Fibroblast of skin of left biceps (primary cell): Measurements from ENCODE around the gene SCN4A.
"Not testable (repeated sequence)": the region's sequence is repeated elsewhere in the genome, so short reads cannot be mapped to it uniquely, and the experiment has no call there.

ENCODE experiments used
- DNase-seq, 2 experiments: peaks; one replicate each; pipeline ENCODE4 v3.0.0-alpha.2; 2013; ENCODE audit warnings: low read depth in 2 of 2

Gene SCN4A

DNA sequence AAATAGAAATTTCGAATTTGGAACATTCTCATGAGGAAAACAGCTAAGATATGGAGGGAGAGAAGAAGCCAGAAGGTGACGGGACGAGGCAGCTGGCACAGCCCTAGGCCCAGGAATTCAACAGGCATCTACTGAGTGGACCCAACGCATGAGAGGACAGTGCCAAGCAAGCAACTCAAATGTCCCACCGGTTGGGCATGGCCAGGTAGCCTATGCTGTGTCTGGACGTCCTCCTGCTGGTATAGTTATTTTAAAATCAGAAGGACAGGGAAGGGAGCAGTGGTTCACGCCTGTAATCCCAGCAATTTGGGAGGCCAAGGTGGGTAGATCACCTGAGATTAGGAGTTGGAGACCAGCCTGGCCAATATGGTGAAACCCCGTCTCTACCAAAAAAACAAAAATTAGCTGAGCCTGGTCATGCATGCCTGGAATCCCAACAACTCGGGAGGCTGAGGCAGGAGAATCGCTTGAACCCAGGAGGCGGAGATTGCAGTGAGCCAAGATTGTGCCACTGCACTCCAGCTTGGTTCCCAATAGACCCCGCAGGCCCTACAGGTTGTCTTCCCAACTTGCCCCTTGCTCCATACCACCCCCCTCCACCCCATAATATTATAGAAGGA is 56.0 kb downstream of the SCN4A start:
- no peak for DNase-seq

DNA sequence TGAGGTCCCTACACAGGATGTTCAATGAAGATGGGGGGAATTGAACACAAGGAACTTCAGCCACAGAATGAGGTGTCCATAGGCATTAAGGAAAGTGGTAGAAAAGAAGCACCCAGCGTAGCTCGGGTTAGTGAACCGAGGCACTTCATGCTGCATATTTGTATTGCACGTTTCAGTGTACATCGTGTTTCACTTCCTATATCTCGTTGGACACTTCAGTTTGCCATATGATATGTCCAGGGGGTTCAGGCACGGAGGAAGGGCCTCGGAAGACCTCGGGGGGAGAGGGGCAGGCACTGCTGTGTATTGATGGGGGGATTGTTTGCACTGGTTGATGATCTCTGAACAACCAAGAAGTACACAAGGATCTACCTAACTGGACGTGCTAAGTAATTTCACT is 57.0 kb downstream of the SCN4A start:
- not testable (repeated sequence) for DNase-seq

DNA sequence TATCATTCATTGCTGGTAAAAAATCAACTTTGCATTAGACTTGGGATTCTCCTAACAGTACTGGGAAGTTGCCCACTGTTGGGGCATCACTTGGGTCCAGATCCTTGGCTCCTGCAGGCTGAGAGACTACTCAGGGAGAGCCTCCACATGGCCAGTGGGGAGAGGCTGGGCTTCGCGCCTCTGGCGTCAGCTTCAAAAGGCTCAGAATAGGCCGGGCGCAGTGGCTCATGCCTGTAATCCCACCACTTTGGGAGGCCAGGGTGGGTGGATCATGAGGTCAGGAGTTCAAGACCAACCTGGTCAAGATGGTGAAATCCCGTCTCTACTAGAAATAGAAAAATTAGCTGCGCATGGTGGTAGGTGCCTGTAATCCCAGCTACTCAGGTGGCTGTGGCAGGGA is 58.2 kb downstream of the SCN4A start:
- DNase-seq, result no peak

DNA sequence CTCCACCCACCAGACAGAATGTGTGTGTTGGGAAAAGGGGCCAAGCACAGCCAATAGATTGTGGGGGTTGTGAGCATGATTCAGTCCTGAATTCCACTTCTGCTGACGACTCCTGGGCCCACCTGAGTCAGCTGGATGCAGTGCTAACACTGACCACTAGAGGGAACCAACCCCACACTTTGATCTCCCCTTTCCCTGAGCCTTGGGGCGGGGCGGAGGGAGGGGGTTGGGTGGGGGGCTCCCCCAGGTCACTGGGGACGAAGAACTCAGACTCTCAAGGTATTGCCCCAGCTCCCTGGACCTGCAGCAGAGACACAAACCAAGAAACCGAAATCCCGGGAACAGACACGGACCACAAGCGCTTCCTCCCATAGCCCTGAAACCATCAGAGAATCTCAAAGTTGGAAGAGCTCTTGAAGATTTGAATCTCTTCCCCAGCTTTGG is 61.0 kb downstream of the SCN4A start:
- no peak for DNase-seq

DNA sequence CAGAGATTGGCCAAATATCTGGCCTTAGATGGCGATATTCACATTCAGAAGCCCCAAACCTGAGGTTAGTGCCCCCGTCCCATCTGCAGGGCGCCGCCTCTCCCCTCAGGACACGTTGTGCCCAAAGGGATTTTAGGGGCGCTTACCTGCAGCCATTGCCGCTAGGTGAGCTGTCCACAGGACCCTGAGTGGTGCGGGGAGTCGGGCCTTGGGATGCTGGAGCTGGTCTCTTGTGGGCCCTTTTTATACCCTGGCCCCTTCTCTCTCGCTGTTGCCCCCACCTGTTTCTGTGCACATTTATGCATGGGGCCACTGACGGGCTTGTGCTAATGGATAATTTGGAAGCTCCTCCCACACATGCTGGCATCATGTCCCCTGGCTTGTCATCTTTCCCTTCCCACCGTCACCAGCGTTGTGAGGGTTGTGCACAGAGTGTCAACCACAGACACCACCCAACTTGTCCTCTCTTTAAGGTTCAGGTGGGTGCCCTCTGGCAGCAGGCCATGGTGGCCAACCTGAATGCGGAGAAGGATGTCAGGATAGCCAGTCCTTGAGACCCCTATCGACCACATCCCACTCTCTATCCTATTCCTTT is 61.6 kb downstream of the SCN4A start, which contains the start of gene CSHL1:
Gene CSHL1 (minus strand): TSS at position 218 of the 595 bp plus-strand sequence. CDS start 62 bp downstream, at position 156.
- DNase-seq, result no peak

DNA sequence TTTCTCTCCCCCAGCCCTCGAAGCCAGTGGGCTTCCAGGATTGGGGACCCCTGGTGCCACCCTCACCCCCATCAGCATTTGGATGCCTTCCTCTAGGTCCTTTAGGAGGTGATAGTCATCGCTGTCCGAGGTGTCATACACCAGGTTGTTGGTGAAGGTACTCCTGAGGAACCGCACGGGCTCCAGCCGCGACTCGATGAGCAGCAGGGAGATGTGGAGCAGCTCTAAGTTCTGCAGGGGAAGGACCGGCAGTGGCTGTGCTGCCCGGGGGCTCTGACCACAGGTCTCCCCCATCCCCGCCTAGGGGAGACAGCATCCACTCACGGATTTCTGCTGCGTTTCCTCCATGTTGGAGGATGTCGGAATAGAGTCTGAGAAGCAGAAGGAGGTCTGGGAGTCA is 62.6 kb downstream of the SCN4A start:
- DNase-seq, result no peak

DNA sequence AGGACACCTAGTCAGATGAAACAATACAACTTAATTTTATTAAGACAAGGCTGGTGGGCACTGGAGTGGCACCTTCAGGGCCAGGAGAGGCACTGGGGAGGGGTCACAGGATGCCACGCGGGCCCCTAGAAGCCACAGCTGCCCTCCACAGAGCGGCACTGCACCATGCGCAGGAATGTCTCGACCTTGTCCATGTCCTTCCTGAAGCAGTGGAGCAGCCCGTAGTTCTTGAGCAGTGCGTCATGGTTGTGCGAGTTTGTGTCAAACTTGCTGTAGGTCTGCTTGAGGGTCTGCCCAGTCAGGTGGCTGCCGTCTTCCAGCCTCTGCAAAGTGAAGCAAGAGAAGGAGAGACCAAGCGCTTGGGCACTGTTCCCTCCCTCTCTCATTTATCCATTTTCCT is 63.1 kb downstream of the SCN4A start:
- not testable (repeated sequence) for DNase-seq

DNA sequence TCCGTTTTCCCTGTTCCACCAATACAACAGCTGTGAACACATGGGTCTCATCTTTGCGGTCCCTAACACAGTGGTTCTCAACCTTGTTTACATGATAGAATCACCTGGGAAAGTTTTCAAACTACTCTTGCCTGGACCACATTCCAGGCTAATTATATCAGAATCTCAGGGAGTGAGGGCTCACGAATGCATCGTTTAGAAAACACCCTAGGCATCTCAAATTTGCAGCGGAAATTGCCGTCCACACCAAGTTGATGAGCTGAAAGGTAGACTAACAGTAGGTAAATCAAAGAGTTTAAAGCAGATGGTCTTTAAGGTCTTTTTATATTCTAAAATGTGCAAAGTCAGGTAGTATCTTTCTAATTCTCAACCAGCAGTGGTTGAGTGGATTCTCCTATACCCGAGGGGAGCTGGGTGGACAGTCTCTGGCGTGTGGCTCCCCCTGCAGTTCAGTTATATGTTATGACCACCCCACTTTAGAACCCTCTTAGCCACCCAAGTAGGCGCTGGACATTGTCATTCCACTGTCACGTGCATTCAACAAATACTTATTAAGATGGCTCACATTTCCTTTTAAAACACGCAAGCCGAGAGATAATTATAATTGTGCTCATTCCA is 65.4 kb downstream of the SCN4A start:
- DNase-seq, result not testable (repeated sequence)

DNA sequence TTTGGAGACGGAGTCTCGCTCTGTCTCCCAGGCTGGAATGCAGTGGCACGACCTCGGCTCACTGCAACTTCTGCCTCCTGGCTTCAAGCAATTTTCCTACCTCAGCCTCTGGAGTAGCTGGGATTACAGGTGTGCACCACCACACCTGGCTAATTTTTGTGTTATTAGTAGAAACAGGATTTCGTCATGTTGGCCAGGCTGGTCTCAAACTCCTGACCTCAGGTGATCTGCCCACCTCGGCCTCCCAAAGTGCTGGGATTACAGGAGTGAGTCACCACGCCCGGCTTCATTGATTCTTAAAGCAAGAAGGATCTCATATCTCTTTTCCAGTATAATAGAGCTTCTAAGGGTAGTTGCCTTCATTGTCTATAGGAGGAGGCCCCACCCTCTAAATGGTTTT is 67.9 kb downstream of the SCN4A start:
- not testable (repeated sequence) for DNase-seq

DNA sequence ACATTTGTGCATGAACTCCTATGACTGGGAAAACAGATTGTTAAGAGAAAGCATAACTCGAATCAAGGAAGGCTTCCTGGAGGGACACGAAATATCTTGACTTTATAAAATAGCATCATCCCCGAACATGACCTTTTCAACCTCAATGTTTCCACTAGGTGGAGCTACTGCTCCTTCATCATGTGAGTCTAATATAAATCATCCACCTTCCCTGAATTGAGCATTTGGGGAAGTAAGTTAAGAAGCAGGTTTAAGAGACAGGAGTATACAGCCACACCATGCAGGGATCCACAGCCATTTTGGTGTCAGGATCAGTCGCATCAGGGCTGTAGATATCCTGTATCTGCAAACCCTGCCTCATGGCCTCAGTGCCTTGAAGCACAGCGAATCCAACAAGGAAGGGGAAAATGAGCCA is 68.9 kb downstream of the SCN4A start:
- not testable (repeated sequence) for DNase-seq

DNA sequence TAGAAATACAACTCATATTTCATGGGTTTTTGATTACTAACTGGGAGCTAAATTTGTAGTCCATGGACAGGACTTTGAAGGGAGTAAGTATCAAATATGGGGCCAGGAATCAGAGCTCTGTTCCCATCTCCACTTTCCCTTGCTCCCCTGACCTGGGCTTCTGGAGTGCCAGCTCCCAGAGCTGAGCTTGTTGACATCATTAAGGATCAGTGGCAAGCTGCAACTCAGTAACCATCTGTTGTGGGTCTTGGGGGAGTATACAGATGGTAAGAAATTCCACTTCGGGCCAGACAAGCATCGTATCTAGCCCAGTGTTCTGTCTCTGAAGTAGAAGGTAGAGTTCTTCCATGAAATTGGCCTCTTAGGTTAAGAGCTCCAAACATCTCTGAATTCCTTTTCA is 70.7 kb downstream of the SCN4A start:
- not testable (repeated sequence) for DNase-seq

DNA sequence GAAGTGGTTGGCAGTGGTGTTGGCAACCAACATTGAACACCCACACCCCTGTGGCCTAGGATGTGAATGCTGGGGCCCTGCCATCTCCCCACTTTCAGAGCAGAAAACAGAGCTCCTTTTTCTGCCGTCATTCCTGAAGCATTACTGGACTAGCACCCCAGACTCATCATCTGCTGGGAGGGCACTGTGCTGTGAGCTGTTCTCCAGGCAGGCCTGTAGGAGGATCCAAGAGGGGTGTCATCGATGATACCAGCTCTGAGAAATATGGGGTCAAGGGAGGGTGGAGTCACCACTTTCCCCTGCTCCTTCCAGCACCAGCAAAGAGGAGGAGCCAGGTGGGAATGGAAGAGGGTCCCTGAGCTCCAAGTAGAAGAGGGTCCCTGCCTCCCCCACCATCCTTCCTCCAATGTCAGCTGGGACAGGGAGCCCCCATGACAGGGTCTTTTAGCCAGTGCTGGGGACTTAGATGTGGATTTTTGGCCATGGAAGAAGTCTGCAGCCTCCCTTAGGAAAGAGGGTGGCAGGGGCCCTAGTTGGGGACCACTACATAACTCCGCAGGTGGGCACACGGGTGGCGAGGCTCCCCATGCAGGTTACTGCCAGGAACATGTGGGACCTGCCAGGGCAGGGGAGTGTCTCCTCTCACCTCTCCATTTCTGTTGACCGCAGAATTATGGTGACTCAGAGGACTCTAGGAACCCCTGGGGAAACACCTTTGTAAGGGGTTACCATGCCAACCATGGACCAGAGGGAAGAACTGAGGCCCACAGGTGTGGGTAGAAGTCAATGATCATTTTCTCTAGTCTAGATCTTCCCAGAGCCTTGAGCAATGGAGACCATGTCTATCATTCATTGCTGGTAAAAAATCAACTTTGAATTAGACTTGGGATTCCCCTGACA is 73.6 kb downstream of the SCN4A start:
- not testable (repeated sequence) for DNase-seq

DNA sequence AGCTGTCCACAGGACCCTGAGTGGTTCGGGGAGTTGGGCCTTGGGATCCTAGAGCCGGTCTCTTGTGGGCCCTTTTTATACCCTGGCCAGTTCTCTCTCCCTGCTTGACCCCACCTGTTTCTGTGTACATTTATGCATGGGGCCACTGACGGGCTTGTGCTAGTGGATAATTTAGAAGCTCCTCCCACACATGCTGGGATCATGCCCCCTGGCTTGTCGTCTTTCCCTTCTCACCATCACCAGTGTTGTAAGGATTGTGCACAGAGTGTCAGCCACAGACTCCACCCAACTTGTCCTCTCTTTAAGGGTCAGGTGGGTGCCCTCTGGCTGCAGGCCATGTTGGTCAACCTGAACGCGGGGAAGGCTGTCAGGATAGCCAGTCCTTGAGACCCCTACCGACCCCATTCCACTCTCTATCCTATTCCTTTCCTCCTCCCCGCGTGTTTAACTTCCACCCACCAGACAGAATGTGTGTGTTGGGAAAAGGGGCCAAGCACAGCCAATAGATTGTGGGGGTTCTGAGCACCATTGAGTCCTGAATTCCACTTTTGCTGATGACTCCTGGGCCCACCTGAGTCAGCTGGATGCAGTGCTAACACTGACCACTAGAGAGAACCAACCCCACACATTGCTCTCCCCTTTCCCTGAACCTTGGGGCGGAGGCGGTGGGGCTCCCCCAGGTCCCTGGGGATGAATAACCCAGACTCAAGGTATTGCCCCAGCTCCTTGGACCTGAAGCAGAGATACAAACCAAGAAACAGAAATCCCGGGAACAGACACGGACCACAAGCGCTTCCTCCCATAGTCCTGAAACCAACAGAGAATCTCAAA is 76.0 kb downstream of the SCN4A start, which contains the start of gene CSH1:
Gene CSH1 (minus strand): TSS at position 51 of the 831 bp plus-strand sequence. CDS start 63 bp downstream, outside the sequence.
- not testable (repeated sequence) for DNase-seq

DNA sequence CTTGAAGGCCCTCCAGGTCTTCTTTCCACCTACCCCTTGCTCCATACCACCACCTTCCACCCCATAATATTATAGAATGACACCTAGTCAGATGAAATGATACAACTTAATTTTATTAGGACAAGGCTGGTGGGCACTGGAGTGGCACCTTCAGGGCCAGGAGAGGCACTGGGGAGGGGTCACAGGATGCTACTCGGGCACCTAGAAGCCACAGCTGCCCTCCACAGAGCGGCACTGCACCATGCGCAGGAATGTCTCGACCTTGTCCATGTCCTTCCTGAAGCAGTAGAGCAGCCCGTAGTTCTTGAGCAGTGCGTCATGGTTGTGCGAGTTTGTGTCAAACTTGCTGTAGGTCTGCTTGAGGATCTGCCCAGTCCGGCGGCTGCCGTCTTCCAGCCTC is 77.9 kb downstream of the SCN4A start:
- DNase-seq, result not testable (repeated sequence)

DNA sequence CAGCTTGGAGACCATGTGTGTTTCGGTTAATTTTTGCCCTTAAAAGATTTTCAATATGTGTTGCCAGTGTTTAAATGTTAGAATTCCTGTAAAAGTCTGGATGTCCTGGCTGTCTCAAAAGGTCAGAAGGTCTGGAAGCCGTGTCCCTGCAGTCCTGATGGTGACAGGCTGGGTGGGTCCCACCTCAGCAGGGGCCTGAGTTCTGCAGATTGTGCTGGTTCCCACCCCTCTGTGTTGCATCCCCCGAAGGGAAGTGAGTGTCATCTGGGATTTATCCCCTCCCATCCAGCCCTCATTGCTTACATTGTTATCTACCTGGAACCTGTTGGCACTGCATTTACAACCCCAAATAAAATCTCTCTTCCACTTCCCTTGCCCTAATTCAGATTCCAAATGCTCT is 78.7 kb downstream of the SCN4A start:
- DNase-seq, result not testable (repeated sequence)

DNA sequence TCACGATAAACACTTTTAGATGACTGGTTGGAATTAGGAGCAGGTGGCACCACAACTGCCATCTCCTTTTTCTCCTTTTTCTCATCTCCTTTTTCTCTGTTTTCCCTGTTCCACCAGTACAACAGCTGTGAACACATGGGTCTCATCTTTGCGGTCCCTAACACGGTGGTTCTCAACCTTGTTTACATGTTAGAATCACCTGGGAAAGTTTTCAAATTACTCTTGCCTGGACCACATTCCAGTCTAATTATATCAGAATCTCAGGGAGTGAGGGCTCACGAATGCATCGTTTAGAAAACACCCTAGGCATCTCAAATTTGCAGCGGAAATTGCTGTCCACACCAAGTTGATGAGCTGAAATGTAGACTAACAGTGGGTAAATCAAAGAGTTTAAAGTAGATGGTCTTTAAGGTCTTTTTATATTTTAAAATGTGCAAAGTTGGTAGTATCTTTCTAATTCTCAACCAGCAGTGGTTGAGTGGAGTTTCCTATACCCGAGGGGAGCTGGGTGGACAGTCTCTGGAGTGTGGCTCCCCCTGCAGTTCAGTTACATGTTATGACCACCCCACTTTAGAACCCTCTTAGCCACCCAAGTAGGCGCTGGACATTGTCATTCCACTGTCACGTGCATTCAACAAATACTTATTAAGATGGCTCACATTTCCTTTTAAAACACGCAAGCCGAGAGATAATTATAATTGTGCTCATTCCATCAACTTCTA is 80.2 kb downstream of the SCN4A start:
- not testable (repeated sequence) for DNase-seq

DNA sequence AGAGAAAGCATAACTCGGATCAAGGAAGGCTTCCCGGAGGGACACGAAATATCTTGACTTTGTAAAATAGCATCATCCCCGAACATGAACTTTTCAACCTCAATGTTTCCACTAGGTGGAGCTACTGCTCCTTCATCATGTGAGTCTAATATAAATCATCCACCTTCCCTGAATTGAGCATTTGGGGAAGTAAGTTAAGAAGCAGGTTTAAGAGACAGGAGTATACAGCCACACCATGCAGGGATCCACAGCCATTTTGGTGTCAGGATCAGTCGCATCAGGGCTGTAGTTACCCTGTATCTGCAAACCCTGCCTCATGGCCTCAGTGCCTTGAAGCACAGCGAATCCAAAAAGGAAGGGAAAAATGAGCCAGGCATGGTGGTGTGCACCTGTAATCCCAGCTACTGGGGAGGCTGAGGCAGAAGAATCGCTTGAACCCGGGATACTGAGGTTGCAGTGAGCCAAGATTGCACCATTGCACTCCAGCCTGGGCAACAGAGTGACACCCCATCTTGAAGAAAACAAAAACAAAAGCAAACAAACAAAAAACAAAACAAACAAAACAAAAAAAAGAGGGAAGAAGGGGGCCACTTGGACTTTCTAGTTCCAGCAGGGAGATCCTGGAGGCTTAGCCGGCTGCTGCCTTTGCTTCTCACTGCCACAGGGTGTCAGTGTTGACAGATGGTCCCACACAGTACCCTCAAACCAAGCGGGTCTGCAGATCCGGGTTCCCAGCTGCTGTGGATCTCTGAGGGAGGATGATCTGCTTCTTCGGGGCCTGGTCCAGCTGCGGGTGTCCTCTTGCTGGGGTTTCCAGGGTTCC is 83.5 kb downstream of the SCN4A start:
- not testable (repeated sequence) for DNase-seq
